Suppressor macrophage (primary cell): ENCODE measurements around the gene DUS1L.

Source experiments
- DNase-seq, 4 experiments: peaks; one replicate each; pipeline ENCODE4 v3.0.0-alpha.2; 2020 to 2022

The DUS1L gene

DNA sequence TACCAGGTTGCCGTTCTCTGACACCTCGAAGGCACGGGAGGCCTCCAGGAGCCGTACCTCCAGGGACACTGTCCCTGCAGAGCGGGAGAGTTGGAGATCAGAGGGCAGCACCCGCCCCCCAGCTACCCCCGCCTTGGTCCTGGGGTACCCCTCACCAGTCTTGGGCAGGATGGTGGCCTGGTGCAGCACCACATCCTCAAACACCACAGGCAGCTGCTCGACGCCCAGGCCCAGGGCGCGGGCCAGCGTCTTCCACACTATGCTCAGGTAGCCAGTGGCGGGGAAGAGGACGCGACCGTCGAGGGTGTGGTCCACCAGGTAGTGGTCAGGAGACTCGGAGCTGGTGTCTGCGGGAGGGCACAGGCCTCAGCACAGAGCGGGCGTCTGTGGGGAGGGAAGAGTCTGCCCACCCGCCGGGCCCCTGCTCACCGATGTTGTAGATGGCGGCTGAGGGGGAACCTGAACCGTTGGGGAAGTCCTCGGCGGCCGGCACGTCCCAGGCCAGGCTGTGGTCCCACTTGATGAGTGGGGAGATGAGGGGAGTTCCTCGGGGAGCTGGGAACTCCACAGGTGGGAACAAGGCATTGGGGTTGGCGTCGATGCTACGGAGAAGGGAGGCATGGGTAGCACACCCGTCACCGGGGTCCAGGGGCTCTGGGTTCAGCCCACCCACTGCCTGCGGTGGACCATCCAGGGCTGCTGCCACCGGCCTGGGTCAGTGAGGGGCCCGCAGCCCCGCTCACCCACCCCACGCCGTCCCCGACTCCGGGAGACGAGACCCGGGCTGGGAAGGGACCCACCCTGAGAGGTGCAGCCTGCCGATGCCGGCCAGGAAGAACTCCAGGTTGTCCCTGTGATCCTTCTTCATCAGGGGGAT lies 22.6 kb upstream of the DUS1L start:
- no peak for DNase-seq

DNA sequence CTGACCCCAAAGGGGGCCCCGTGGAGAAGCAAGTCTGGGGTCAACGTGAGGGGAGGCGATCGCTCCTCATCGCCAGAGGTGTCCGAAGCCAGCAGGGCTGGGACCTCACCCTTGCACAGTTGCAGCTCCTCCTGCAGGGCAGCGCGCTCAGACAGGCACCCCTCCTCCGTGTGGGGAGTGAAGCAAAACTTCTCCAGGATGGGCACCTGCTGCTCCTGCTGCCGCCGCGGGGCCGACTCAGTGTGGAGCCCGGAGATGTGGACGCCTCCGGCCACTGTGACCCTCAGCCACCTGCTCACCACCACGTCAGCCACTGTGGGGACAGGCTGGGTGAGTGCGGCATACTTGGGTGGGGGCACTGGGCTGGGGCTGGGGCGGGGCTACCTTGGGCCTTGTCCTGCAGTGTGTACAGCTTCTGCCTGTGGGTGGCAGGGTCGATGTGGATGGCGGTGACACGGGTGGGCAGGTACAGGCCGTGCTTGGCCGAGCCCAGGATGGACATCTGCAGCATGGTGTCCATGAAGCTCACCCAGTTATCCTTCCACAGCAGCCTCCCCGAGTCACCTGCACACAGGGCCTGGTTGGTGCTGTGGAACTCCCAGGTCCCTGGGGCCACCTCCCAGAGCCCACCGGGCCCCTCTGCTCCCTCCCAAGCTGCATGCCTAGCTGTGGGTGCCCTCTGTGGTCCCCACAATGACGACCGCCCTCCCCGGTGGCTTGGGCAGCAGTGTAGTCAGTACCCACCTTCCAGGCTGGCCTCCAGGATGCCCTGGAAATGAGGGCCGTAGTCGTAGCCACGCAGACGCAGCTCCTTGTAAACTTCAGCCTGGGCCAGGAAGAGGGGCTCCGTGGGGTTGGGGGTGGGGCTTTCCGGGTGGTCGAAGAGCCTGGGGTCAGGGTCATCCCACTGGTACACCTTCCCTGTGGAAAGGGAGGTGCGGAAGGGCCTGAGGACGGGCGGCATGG lies 21.6 kb upstream of the DUS1L start:
- DNase-seq = no peak

DNA sequence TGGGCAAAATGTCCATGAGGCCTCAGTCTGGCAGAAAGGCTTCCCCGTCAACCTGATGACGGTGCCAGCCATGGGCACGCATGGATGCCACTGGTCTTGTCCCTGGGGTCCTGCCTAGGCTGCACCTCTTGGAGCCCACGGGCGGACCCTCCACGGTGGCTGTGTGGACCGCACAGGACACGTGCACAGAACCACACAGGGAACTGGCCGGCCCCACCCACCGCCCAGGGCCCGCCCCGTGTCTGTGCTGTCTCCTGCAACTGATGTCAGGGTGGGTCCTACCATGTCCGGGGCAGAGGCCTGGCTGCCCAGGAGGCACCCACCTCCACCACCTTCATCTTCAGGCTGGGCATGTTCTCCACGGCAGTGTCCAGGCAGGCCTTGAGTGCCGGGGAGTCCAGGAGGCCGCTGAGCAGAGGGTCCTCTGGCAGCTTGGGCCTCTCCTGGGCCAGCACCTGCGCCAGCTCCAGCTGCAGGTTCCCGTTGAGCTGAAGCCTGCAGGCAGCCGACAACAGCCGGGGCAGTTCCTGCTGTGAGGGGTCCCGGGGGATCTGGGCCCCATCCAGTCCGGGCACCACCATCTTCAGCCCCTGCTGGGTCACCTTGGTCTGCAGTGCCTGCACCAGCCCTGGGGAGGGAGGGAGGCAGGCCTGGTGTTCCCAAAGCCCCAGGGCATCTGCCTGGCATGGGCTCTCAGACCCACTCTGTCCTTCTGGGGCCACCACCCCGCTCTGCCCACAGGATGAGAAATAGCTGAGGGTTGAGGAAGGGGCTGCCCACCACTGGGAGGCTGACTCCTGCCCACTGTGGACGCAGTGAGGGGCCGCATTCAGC lies 20.5 kb upstream of the DUS1L start:
- DNase-seq = no peak

DNA sequence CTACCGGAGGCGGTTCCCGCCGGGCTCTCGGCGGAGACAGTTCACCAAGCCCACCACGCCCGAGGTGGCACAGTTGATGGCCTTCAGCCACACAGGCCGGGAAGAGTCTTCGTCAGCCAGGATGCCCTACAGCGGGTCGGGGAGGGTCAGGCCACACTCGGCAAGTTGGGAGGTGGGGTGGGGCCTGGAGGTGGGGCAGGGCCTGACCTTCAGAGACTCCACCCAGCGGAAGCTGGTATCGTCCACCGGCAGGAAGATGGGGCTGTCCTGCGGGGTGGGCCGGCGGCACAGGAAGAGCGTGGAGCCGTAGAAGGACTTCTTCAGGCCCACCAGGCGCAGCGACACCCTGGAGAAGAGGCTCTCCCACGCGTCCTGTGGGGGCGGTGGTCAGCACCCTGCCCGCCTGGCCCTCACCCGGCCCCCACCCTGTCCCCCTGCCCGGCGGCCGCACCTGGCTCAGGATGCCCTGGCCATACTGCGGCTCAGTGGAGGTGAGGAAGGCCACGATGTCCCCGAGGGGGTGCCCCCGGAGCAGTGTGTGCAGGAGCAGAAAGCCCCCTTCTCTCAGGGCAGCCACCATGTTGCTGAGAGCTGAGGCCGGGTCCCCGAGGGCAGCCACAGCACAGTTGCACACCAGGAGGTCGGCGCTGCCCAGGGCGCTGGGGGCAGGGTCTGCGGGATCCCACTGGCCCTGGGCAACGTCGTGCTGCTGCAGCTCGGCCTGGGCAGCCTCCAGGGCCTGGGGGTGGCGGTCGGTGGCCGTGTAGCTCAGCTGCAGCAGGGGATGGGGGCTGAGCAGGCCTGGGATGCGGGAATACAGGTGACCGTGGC lies 19.6 kb upstream of the DUS1L start:
- no peak for DNase-seq

- DNase-seq = no peak
Measured at GRCh38 chr17:82084373-82085030, 18.9 kb upstream of the DUS1L start.

GRCh38 chr17:82083533-82084359 lies 18.1 kb upstream of the DUS1L start:
- no peak for DNase-seq

DNA sequence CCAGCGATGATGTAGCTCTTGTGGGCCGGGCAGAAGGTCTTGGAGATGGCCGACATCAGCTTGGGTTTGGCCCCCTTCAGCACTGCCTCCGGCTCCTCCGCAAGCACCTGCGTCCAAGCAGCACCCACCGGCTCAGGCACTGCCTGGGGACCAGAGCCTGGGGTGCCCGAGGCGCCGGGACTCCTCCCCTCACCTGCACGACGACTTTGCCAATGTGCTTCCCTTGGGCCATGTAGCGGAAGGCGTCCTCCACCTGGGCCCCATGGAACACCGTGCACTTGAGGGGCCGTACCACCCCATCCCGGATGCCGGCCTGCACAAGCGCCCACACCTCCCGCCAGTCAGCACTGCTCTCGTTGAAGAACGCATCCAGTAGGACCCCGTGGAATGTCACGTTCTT lies 17.4 kb upstream of the DUS1L start:
- DNase-seq = no peak

GRCh38 chr17:82082456-82082855 lies 16.9 kb upstream of the DUS1L start:
- DNase-seq = no peak

GRCh38 chr17:82081966-82082365 lies 16.4 kb upstream of the DUS1L start:
- no peak for DNase-seq

- DNase-seq = no peak
Measured at GRCh38 chr17:82081546-82081945, 15.9 kb upstream of the DUS1L start.

DNA sequence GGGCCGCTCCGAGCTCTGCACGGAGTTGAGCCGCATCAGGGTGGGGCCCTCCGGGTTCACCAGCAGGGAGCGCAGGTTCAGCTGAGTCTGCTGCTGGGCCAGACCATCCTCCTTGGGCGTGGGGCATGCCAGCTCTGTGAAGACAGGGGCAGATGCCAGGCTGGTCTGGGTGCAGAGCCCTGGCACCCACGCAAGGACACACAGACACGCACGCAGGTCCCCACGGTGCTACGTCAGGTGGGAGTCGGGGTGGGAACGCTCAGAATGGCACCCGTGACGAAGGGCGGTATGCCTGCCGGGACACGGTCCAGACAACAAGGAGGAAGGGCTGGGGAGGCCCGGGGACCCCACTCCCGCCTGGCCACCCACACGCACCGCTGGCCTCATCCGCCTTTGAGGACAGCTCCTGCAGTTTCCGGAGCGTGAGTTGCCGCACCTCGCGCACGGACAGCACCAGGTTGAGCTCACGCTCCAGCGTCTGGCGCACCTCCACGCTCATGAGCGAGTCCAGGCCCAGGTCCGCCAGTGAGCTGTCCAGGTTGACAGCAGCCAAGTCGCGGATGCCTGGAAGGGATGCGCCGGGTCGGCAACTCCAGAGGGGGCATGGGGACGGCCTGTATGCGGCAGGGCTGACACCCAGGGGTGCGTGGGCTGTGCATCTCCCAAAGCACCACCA lies 15.3 kb upstream of the DUS1L start:
- DNase-seq = no peak

DNA sequence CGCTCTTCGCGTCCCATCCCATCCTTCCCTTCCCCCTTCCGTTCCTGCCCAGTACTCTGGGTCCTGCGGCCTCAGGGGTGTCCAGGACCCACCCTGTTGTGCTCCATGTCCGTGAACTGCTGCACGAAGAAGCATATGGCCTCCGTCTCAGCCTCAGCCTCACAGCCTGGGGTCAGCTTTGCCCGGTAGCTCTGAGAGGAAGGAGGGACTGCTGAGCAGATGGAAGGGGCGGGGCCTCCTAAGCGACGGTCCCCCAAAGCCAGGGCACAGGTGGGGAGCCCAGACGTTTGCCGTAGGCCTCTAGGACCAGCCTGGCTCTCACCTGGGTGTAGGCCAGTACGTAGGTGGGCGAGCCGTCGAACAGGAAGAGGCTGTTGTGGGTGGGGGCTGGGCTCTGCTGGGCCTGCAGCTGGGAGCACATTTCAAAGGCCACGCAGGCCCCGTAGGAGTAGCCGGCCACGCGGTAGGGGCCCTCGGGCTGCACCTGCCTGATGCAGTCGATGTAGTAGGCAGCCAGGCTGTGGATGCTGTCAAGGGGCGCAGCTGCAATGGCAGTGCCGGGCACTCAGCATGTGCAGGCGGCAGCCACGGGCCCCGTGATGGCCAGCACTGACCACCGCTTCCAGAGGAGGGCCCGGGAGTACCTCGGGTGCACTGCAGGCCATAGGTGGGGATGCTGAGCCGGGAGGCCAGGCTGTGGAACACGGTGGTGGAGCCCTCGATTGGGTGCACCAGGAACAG lies 14.6 kb upstream of the DUS1L start:
- DNase-seq = no peak

GRCh38 chr17:82079001-82079677 lies 13.5 kb upstream of the DUS1L start:
- DNase-seq = no peak

- no peak for DNase-seq
Measured at GRCh38 chr17:82078433-82078832, 12.8 kb upstream of the DUS1L start.

- no peak for DNase-seq
Measured at GRCh38 chr17:82077617-82078358, 12.2 kb upstream of the DUS1L start.

- no peak for DNase-seq
Measured at GRCh38 chr17:82076785-82077591, 11.4 kb upstream of the DUS1L start.
